NOMO-1 treated with DMSO at 0.1 percent for 48 hours (cell line): ENCODE data around the gene DNAJC16.

Experiments
- DNase-seq: peaks from one replicate; lab custom pipeline; 2025; ENCODE audit not compliant: unreplicated experiment; lab: John Stamatoyannopoulos, UW

The DNAJC16 gene

DNA sequence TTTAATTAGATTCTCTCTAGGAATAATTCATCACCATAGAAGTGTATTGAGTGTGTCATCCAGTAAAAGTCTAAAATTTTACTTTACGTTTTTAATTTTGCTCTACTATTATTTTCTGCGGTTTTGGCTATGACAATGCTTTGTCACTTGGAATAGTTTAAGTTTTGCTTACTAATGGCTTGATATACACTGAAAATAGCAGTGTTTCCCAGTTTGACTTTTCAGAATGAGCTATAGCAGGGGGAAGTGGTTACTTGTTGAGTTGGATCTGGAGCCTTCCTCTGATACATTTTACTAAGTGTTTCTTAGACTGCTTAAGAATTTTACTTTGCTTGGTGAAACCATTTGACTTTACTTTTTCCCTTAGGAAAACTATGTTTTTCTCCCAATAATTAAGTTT, 5.0 kb downstream of the DNAJC16 start:
- peak; percentile 19 for DNase-seq

GRCh38 chr1:15538771-15539170, 12.1 kb downstream of the DNAJC16 start:
- DNase-seq = no peak

- no peak for DNase-seq
Measured at GRCh38 chr1:15540186-15540585, 13.5 kb downstream of the DNAJC16 start.

DNA sequence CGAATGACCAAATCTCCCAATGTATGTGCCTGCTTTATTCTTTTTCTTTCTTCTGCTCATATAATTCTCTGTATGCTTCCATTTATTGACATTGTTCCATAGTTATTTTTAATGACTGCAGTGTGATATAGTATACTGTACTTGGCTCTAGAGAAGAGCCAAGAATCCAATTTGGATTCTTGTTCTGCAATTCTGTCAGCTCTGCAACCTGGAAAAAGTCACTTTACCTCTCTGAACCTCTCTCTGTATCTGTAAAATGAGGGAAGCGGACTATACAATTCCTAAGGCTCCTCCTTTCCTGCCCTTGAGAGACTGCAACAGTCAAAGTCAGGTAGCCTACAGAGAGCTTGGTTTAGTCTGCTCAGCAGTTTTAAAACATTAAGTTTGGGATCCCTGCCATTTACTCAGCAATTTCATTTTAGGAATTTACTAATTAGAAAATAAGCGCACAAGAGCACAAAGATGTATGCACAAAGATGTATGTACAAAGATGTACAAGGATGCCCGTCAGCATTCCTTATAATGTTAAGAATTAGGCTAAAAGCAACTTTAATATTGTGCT, 14.7 kb downstream of the DNAJC16 start:
- DNase-seq = no peak

DNA sequence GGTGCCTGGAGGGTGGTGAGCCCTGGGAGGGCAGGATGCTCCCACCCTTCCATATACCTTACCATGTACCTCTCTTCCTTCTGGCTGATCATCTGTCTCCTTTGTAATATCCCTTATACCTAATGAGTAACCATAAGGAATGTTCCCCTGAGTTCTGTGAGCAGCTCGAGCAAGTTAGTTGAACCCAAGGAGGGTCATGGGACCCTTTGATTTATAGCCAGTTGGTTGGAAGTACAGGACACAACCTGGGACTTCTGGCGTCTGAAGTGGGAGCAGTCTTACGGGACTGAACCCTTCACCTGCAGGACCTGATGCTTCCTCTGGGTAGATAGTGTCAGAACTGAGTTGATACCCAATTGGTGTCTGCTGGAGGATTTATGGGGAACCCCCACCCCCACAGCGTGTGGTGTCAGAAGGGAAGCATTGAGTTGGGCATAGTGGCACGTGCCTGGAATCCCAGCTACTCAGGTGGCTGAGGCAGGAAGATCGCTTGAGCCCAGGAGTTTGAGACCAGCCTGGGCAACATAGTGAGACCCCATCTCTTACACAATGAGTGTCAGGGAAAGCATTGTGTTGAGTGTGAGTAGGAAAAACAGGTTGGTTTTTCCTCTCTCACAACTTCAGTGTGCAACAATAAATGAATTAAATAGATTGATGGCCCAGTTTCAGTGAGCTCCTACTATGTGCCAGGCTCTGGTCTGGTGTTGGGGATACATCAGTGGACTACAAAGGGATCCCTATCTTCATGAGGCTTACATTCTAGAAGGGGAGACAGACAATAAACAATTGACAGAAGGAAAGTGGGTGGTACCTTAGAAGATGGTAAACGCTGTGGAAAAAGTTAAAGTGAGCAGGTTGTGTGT, 16.0 kb downstream of the DNAJC16 start:
- no peak for DNase-seq

DNA sequence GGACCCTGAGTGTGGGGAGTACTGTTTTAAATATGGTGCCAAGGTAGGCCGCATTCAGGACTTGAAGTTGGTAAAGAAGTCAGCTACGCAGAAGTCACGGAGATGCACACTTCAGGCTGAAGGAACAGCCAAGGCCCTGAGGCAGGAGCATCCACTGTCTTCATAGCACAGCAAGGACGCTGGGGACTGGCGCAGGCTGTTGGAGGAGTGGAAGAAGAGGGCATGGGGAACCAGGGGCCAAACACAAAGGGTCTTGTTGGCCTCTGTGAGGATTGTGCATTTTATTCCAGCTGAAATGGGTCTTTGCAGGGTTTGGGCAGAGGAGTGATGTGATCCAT, 16.6 kb downstream of the DNAJC16 start:
- no peak for DNase-seq

GRCh38 chr1:15543589-15544568, 17.2 kb downstream of the DNAJC16 start:
- no peak for DNase-seq

GRCh38 chr1:15546641-15547040, 20.0 kb downstream of the DNAJC16 start:
- DNase-seq = no peak

DNA sequence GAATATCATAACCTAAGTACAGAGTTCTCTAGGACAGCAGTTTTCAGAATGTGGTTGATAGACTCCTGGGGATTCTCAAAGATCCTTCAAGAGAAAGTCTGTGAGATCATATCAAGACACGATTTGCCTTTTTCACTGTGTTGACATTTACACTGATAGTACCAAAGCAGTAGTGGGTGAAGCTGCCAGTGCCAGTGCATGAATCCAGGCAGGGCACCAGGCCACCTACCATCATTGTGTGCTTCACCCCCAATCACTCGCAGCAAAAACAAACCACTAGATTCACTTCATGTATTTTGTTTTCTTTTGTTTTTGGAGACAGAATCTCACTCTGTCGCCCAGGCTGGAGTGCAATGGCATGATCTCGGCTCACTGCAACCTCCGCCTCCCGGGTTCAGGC, 23.9 kb downstream of the DNAJC16 start:
- DNase-seq = no peak

GRCh38 chr1:15557008-15557407, 30.4 kb downstream of the DNAJC16 start:
- no peak for DNase-seq

DNA sequence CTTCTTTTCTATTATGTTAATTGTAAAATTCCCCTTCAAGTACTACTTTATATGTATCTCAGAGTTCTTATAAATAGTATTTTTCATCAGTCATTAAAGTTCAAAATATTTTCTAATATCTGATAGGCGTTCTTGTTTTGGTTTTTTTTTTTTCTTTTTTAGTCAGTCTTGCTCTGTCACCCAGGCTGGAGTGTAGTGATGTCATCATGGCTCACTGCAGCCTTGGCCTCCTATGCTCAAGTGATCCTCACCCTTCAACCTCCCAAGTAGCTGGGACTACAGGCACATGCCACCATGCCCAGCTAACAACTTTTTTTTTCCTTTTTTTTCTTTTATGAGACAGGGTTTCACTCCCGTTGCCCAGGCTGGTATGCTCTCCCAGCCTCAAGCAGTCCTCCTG, 30.9 kb downstream of the DNAJC16 start:
- no peak for DNase-seq

DNA sequence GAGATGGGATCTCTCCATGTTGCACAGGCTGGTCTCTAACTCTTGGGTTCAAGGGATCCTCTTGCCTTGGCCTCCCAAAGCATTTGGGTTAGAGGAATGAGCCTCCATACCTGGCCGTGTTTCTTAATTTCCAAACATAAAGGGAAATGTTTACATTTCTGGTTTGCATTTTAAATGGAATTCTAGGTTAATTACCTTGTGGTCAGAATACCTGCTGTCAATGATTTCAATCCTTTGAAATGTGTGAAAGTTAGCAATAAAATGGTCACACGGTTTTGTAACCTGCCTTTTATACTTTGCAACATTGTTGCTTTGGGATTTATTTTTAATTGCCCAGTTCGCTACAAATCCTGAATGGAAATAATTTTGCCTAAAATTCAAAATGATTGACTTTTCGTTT, 31.9 kb downstream of the DNAJC16 start:
- DNase-seq = no peak

- no peak for DNase-seq
Measured at GRCh38 chr1:15559189-15559810, 32.7 kb downstream of the DNAJC16 start.

DNA sequence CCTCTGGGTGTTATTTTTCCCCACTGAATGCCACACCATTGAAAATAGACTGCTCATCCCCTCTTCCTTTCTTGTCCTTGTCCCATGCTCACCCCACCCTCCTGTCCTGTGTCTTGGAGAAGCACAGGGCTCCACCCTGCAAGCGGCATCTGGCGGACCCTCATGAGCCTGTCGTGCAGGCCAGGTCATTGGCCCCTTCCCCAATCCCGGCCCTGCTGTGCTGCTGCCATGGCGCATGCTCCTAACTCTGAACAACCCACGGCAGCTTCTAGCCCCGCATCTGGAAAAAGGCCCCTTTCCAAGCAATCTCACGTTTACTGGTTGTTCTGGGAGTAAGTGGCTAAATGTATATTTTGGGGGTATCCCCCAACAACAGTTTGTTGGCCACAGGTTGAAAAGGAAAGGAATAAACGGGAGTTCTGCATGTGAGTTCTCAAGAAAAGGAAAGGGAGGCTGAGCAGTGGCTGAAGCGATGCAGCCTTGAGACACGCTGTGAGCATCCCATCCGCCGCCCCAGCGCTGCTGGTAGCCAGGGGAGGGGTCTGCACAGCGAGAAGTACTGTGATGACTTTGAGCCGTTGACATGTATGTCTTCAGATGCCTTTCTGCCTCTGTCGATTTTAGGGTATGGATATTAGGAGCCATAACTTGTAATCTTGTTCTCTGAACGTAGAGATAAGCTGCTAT, 41.9 kb downstream of the DNAJC16 start:
- DNase-seq = no peak

DNA sequence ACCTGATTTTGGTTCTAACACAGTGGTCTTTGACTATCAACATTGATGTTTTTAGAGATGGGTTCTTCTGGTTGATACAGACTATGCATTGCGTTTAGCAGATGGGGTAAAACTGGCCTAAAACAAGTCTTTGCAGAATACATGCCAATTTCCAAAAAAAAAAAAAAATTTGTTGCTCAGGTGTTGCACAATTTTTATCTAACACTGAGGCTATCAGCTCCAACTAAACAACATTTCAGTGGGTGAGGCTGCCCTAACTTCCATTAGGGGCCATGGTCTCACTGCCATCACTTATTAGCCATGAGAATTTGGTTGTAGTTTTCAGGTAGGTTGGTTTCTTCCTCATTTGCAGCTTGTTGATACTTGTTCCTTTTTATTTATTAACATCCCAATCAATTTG, 44.2 kb downstream of the DNAJC16 start:
- no peak for DNase-seq

- no peak for DNase-seq
Measured at GRCh38 chr1:15571266-15571665, 44.6 kb downstream of the DNAJC16 start.

DNA sequence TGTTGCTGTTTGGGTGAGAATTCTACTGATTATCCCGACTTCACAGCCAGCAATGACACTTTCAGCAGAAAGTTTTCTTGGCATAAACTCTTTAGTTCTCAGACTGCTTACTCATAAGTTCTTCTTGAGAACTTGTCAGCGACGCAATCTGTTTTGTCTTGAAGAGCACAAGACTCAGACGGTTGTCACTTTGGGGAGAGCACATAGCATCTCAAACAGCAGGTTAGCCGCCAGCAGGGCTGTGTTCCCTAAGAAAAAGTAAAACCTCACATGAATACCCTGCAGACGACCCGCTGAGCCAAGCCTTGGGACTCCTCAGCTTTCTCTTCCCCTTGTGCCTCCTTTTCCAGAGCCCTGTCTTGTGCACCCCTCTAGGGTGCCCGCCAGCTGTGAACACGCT, 46.8 kb downstream of the DNAJC16 start:
- no peak for DNase-seq

DNA sequence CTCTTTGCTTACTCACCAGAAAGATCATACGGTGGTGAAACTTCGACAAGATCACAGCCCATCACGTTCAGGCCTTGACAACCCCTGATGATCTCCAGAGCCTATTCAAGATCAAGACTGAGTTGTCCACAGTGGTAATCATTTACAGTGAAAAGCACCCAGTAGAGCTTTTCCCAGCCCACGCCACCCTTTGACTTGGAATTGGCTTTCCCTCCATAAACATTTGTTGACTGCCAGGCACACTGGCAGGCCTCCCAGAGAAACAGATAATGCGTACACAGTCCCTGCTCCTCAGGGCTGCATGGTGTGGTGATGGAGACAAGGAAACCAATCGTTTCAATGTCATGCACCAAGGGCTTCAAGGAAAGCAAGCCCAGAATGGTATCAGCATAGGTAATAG, 48.1 kb downstream of the DNAJC16 start:
- no peak for DNase-seq

- no peak for DNase-seq
Measured at GRCh38 chr1:15575549-15576150, 49.0 kb downstream of the DNAJC16 start.

GRCh38 chr1:15577691-15578090, 51.0 kb downstream of the DNAJC16 start:
- DNase-seq = no peak
